ENCODE measurements around the gene RSAD2.
A peak's percentile ranks its signal among the peaks of the same experiment; 100 is the strongest.
"Not testable (repeated sequence)": the region's sequence is repeated elsewhere in the genome, so short reads cannot be mapped to it uniquely, and the experiment has no call there.

The RSAD2 gene

GRCh38 chr2:6877402-6878304 lies at the start of gene RSAD2:
TSS of gene RSAD2 (plus strand) at chr2:6877777. CDS start at chr2:6877801, 24 bp downstream.
- DNase-seq, result peak; percentile 90

- peak; percentile 72 for DNase-seq
These were observed 49.3 kb upstream of the RSAD2 start for GRCh38 chr2:6828299-6828584.

- DNase-seq, result no peak
These were observed 46.3 kb upstream of the RSAD2 start for GRCh38 chr2:6831229-6831628.

GRCh38 chr2:6832596-6833299 lies 44.8 kb upstream of the RSAD2 start:
- peak; percentile 74 for DNase-seq

GRCh38 chr2:6833300-6833604 lies 44.3 kb upstream of the RSAD2 start:
- DNase-seq, result peak; percentile 71

- DNase-seq, result no peak
These were observed 43.4 kb upstream of the RSAD2 start for GRCh38 chr2:6834163-6834562.

- DNase-seq, result peak; percentile 74
These were observed 42.1 kb upstream of the RSAD2 start for GRCh38 chr2:6835467-6835866.

GRCh38 chr2:6838673-6839319 lies 38.8 kb upstream of the RSAD2 start:
- DNase-seq, result no peak

- no peak for DNase-seq
These were observed 35.9 kb upstream of the RSAD2 start for GRCh38 chr2:6841537-6842287.

- DNase-seq, result peak; percentile 60
These were observed 32.3 kb upstream of the RSAD2 start for GRCh38 chr2:6845312-6845711.

GRCh38 chr2:6845903-6846302 lies 31.7 kb upstream of the RSAD2 start:
- peak; percentile 61 for DNase-seq

- no peak for DNase-seq
These were observed 31.0 kb upstream of the RSAD2 start for GRCh38 chr2:6846540-6846939.

- peak; percentile 97 for DNase-seq
These were observed 30.5 kb upstream of the RSAD2 start for GRCh38 chr2:6846967-6847681.

- no peak for DNase-seq
These were observed 25.4 kb upstream of the RSAD2 start for GRCh38 chr2:6852195-6852594.

- no peak for DNase-seq
These were observed 23.2 kb upstream of the RSAD2 start for GRCh38 chr2:6854416-6854815.

- no peak for DNase-seq
These were observed 21.6 kb upstream of the RSAD2 start for GRCh38 chr2:6855860-6856547.

GRCh38 chr2:6856548-6856920 lies 21.0 kb upstream of the RSAD2 start:
- no peak for DNase-seq

GRCh38 chr2:6858466-6859027 lies 19.0 kb upstream of the RSAD2 start:
- not testable (repeated sequence) for DNase-seq

GRCh38 chr2:6860296-6860695 lies 17.3 kb upstream of the RSAD2 start:
- no peak for DNase-seq

- DNase-seq, result peak; percentile 46
These were observed 13.8 kb upstream of the RSAD2 start for GRCh38 chr2:6863792-6864191.

- no peak for DNase-seq
These were observed 13.3 kb upstream of the RSAD2 start for GRCh38 chr2:6864231-6864754.

Data from OCI-M1 (cell line).